Measurements from ENCODE around the gene LRIT2. TPM values are rescaled to one million over a fixed set of nuclear protein-coding genes. Genes with fewer than 3 reads are reported as not detected.
A peak's percentile ranks its signal among the peaks of the same experiment; 100 is the strongest.

LRIT2 gene
- total and polyA plus RNA-seq, 12 donors = not detected

DNA sequence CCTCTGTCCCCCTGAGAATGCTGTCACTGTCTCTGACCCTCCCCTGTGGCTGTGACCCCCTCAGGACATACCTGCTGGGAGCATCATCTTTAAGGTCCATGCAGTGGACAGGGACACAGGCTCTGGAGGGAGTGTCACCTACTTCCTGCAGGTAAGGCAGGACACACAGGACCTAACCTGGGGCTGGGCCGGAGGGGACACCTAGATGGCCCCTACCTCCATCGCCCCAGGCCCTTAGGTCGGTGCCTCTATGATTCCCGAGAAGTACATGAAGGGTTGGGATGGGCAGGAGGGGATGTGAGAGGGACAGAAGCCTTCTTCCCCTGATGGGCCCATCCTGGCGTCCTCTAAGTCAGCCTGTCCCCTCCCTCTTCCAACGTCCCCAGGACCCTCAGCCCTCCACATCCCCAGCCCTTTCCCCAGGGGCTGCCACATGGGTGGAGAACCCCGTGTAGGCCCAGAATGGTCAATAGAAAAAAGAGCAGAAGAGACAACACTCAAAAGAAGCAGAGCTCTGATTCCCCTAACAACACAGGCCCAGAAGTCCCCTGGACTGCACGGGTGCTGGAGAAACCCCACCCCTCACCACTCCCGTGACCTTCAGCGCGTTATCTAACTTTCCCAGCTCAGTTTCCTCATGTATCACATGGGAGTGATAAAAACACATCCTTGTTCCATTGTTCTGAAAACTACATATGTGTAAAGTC lies 24.7 kb downstream of the LRIT2 start:
- no peaks in the 10 kb centered on the region for H3K9me3 ChIP-seq
- TF ChIP-seq, protein P1, sequence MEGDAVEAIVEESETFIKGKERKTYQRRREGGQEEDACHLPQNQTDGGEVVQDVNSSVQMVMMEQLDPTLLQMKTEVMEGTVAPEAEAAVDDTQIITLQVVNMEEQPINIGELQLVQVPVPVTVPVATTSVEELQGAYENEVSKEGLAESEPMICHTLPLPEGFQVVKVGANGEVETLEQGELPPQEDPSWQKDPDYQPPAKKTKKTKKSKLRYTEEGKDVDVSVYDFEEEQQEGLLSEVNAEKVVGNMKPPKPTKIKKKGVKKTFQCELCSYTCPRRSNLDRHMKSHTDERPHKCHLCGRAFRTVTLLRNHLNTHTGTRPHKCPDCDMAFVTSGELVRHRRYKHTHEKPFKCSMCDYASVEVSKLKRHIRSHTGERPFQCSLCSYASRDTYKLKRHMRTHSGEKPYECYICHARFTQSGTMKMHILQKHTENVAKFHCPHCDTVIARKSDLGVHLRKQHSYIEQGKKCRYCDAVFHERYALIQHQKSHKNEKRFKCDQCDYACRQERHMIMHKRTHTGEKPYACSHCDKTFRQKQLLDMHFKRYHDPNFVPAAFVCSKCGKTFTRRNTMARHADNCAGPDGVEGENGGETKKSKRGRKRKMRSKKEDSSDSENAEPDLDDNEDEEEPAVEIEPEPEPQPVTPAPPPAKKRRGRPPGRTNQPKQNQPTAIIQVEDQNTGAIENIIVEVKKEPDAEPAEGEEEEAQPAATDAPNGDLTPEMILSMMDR (IDR thresholded peaks at IDR 0.05) = no peak

DNA sequence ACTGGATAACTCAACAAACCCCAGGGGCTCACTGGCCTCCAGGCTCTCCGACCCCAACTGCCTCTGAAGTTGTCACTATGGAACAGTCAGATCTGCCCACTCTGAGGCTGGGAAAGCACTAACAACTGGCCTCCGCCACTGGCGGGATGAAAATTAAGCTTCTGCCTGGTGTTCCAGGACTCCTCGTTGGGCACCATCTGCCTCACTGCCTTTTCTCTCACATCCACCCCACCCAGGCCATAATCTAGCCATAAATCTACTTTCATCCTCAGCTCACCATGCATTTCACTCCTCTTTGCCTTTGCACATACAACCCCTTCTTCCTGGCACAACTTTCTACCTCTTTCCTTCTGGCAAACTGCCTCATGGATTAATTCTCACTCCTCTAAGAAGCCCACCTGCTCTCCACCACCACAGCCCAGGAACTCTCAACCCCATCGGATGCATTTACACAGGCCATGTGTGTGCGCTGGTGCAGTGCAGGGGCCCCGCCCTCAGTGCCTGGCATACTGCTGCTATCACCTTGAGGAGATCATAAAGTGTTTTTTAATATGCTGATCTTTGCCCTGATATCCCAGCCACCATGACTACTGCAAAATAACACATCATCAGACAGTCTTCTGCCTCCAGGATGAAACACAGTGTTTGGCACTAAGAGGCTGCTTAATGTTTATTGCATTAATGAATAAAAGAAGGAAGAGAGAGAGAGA lies 27.0 kb downstream of the LRIT2 start:
- Histone ChIP-seq H3K9me3 (no peaks in the 10 kb centered on the region), H3K27ac (no peak overlapping the region), H3K36me3 (no peaks in the 10 kb centered on the region), H3K4me3 (no peak overlapping the region), H3K4me1 (peaks cover 4 to 28% (median 12%) of the 10 kb centered on the region in 9 donors), H3K27me3 (peaks cover 10 to 36% (median 30%) of the 10 kb centered on the region in 7 donors)
- DNase-seq (no peak), ATAC-seq (no peak)
- TF ChIP-seq, protein P1 (IDR thresholded peaks at IDR 0.05) = no peak
- intact Hi-C loops (cut with DNase I) = no loop called here
- WGBS, 2 donors = 80 to 88% methylated on average over 7 of the region's 7 CpGs

More for the DNA sequence above, 24.7 kb downstream of the LRIT2 start:
- Histone ChIP-seq H3K4me3 (no peak overlapping the region), H3K4me1 (peaks cover 0 to 11% (median 0%) of the 10 kb centered on the region in 9 donors), H3K36me3 (no peaks in the 10 kb centered on the region), H3K27me3 (peaks cover 0 to 15% (median 7%) of the 10 kb centered on the region in 7 donors), H3K27ac (no peak overlapping the region)
- WGBS, 2 donors = 61 to 62% methylated on average over 11 of the region's 11 CpGs
- no peak for DNase-seq
- no peak for ATAC-seq
- intact Hi-C loops (cut with DNase I) = loop anchor here in 3 of 10 donors (5.0 to 10.0 kb wide), 3 partner anchors 43 to 56 kb away; no protein-coding TSS in a partner anchor

DNA sequence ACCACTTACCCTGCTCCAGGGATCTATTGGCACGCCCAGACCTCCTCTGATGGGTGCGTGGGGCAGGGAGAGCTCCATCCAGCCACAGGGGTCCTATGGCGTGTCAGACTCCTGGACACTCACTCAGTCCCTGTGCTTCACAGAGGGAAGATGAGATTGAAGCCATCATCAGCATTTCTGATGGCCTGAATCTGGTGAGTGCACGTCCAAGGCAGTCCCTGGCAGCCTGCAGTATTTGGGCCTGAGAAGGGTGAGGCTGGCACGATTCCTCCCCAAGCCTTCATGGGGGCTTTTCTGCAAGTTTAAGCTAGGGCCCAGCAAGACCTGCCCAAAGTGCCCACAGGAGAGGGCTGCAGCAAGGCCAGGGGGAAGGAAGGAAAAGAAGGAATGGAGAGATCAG lies 27.7 kb downstream of the LRIT2 start:
- H3K36me3 ChIP-seq = no peaks in the 10 kb centered on the region
- H3K4me1 ChIP-seq = peaks cover 4 to 28% (median 12%) of the 10 kb centered on the region in 9 donors
- intact Hi-C loops (cut with DNase I) = no loop called here
- DNase-seq (no peak), ATAC-seq (no peak)
- no peak overlapping the region for H3K4me3 ChIP-seq
- H3K27me3 ChIP-seq = peaks cover 10 to 44% (median 37%) of the 10 kb centered on the region in 7 donors
- TF ChIP-seq, protein P1 (IDR thresholded peaks at IDR 0.05) = no peak
- H3K27ac ChIP-seq = no peak overlapping the region
- WGBS, 2 donors = 72 to 75% methylated on average over 5 of the region's 5 CpGs
- H3K9me3 ChIP-seq = no peaks in the 10 kb centered on the region

DNA sequence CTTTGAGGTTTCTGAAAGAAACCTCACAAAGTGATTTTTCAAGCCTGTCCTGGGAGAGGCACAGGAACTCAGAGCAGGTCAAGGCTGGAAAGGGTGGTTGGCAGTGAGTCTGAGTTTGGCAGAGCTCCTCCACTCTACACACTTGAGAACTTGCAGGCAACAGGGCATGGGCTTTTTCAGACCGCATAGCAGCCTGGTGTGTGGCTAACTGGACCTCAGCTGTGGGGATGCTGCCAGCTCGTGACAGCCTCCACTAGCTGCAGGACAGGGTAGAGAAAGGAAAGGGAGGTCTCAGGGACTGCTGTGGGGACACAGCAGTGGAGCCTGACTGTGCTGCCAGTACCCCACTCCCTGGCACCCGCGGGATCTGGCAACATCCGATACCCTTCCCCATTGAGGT lies 28.4 kb downstream of the LRIT2 start:
- H3K4me3 ChIP-seq = no peak overlapping the region
- TF ChIP-seq, protein P1 (IDR thresholded peaks at IDR 0.05) = no peak
- intact Hi-C loops (cut with DNase I) = no loop called here
- no peak overlapping the region for H3K27ac ChIP-seq
- H3K4me1 ChIP-seq = peaks cover 4 to 28% (median 12%) of the 10 kb centered on the region in 9 donors
- H3K36me3 ChIP-seq = no peaks in the 10 kb centered on the region
- DNase-seq (peak; percentile 49 to 68), ATAC-seq (peak; percentile 59 to 91 (median 82))
- H3K9me3 ChIP-seq = no peaks in the 10 kb centered on the region
- H3K27me3 ChIP-seq = peaks cover 10 to 44% (median 40%) of the 10 kb centered on the region in 7 donors
- 50 to 54% methylated on average over 5 of the region's 5 CpGs for WGBS, 2 donors
